ENCODE measurements around the gene KLHL1.

Gene KLHL1

GRCh38 chr13:70022646-70023045 lies 85.6 kb downstream of the KLHL1 start:
- Histone ChIP-seq H3K23ac (ENCODE audit: low read length) (no peak overlapping the region), H3K14ac (ENCODE audit: low read length) (no peak overlapping the region), H3K4ac (ENCODE audit: low read depth, low read length) (no peak overlapping the region), H3K79me1 (ENCODE audit: low read length) (no peaks in the 10 kb centered on the region), H3K27ac (ENCODE audit: low read depth, low read length) (no peak overlapping the region), H3K4me3 (ENCODE audit: low read depth, low read length) (no peak overlapping the region), H3K9me3 (ENCODE audit: insufficient read depth, low read depth, low read length) (no peaks in the 10 kb centered on the region), H2BK120ac (ENCODE audit: insufficient read depth, low read length, poor library complexity) (no peak overlapping the region), H2BK5ac (ENCODE audit: low read depth, low read length, poor library complexity) (no peak overlapping the region), H3K36me3 (ENCODE audit: control insufficient read depth in 1 of 2, insufficient read depth in 2 of 2, low read length in 2 of 2) (no peaks in the 10 kb centered on the region), H2AFZ (ENCODE audit: insufficient read depth, low read length, poor library complexity) (no peak overlapping the region), H3K79me2 (ENCODE audit: control insufficient read depth, insufficient read depth, low read length, poor library complexity) (no peaks in the 10 kb centered on the region), H4K12ac (ENCODE audit: low read depth, low read length) (no peak overlapping the region), H3K18ac (ENCODE audit: low read length) (no peak overlapping the region), H2AK5ac (ENCODE audit: low read length) (no peak overlapping the region), H4K91ac (ENCODE audit: low read depth, low read length) (no peak overlapping the region), H4K8ac (ENCODE audit: low read depth, low read length) (no peak overlapping the region), H3K4me2 (ENCODE audit: low read length) (no peak overlapping the region), H2BK12ac (ENCODE audit: low read length) (no peak overlapping the region), H3K4me1 (ENCODE audit: control insufficient read depth in 1 of 2, insufficient read depth in 2 of 2, low read length in 2 of 2) (no peaks in the 10 kb centered on the region), H3K9ac (ENCODE audit: low read length) (no peak overlapping the region), H3K27me3 (ENCODE audit: insufficient read depth, low read length) (no peaks in the 10 kb centered on the region)
- no peak for DNase-seq
- no CpG with 5 or more reads among the region's 3 CpGs for WGBS (ENCODE audit: extremely low coverage, insufficient coverage, insufficient read length)

- H3K79me2 ChIP-seq (ENCODE audit: control insufficient read depth, insufficient read depth, low read length, poor library complexity): no peaks in the 10 kb centered on the region
- H3K4me2 ChIP-seq (ENCODE audit: low read length): no peak overlapping the region
- no peak overlapping the region for H3K4ac ChIP-seq (ENCODE audit: low read depth, low read length)
- no peak overlapping the region for H4K12ac ChIP-seq (ENCODE audit: low read depth, low read length)
- H2BK120ac ChIP-seq (ENCODE audit: insufficient read depth, low read length, poor library complexity): no peak overlapping the region
- H3K9ac ChIP-seq (ENCODE audit: low read length): no peak overlapping the region
- no peak overlapping the region for H3K14ac ChIP-seq (ENCODE audit: low read length)
- H3K79me1 ChIP-seq (ENCODE audit: low read length): no peaks in the 10 kb centered on the region
- no peak overlapping the region for H3K18ac ChIP-seq (ENCODE audit: low read length)
- no peak for DNase-seq
- no peak overlapping the region for H3K23ac ChIP-seq (ENCODE audit: low read length)
- no peak overlapping the region for H3K27ac ChIP-seq (ENCODE audit: low read depth, low read length)
- no peaks in the 10 kb centered on the region for H3K9me3 ChIP-seq (ENCODE audit: insufficient read depth, low read depth, low read length)
- no peak overlapping the region for H4K8ac ChIP-seq (ENCODE audit: low read depth, low read length)
- H2AK5ac ChIP-seq (ENCODE audit: low read length): no peak overlapping the region
- peak overlapping the region; percentile 59 for H3K4me3 ChIP-seq (ENCODE audit: low read depth, low read length)
- no peak overlapping the region for H2BK5ac ChIP-seq (ENCODE audit: low read depth, low read length, poor library complexity)
- no peak overlapping the region for H2BK12ac ChIP-seq (ENCODE audit: low read length)
- H2AFZ ChIP-seq (ENCODE audit: insufficient read depth, low read length, poor library complexity): no peak overlapping the region
- H3K27me3 ChIP-seq (ENCODE audit: insufficient read depth, low read length): no peaks in the 10 kb centered on the region
- H3K4me1 ChIP-seq (ENCODE audit: control insufficient read depth in 1 of 2, insufficient read depth in 2 of 2, low read length in 2 of 2): no peaks in the 10 kb centered on the region
- no peaks in the 10 kb centered on the region for H3K36me3 ChIP-seq (ENCODE audit: control insufficient read depth in 1 of 2, insufficient read depth in 2 of 2, low read length in 2 of 2)
- H4K91ac ChIP-seq (ENCODE audit: low read depth, low read length): no peak overlapping the region
- WGBS (ENCODE audit: extremely low coverage, insufficient coverage, insufficient read length): no CpG with 5 or more reads among the region's 3 CpGs
Measured at GRCh38 chr13:70016116-70016515, 92.1 kb downstream of the KLHL1 start.

- H3K79me1 ChIP-seq (ENCODE audit: low read length): no peaks in the 10 kb centered on the region
- H3K23ac ChIP-seq (ENCODE audit: low read length): no peak overlapping the region
- no peak overlapping the region for H2AFZ ChIP-seq (ENCODE audit: insufficient read depth, low read length, poor library complexity)
- no peak overlapping the region for H3K4me3 ChIP-seq (ENCODE audit: low read depth, low read length)
- H2AK5ac ChIP-seq (ENCODE audit: low read length): no peak overlapping the region
- no peak overlapping the region for H4K12ac ChIP-seq (ENCODE audit: low read depth, low read length)
- no peaks in the 10 kb centered on the region for H3K79me2 ChIP-seq (ENCODE audit: control insufficient read depth, insufficient read depth, low read length, poor library complexity)
- no peak for DNase-seq
- no peak overlapping the region for H3K18ac ChIP-seq (ENCODE audit: low read length)
- H3K27ac ChIP-seq (ENCODE audit: low read depth, low read length): no peak overlapping the region
- no peaks in the 10 kb centered on the region for H3K4me1 ChIP-seq (ENCODE audit: control insufficient read depth in 1 of 2, insufficient read depth in 2 of 2, low read length in 2 of 2)
- H4K8ac ChIP-seq (ENCODE audit: low read depth, low read length): no peak overlapping the region
- no peak overlapping the region for H3K4me2 ChIP-seq (ENCODE audit: low read length)
- no peaks in the 10 kb centered on the region for H3K36me3 ChIP-seq (ENCODE audit: control insufficient read depth in 1 of 2, insufficient read depth in 2 of 2, low read length in 2 of 2)
- H2BK5ac ChIP-seq (ENCODE audit: low read depth, low read length, poor library complexity): no peak overlapping the region
- H3K9me3 ChIP-seq (ENCODE audit: insufficient read depth, low read depth, low read length): no peaks in the 10 kb centered on the region
- no peak overlapping the region for H3K14ac ChIP-seq (ENCODE audit: low read length)
- no peak overlapping the region for H3K9ac ChIP-seq (ENCODE audit: low read length)
- no peak overlapping the region for H4K91ac ChIP-seq (ENCODE audit: low read depth, low read length)
- no peak overlapping the region for H3K4ac ChIP-seq (ENCODE audit: low read depth, low read length)
- no peaks in the 10 kb centered on the region for H3K27me3 ChIP-seq (ENCODE audit: insufficient read depth, low read length)
- H2BK120ac ChIP-seq (ENCODE audit: insufficient read depth, low read length, poor library complexity): no peak overlapping the region
- H2BK12ac ChIP-seq (ENCODE audit: low read length): no peak overlapping the region
Measured at GRCh38 chr13:70014337-70014736, 93.9 kb downstream of the KLHL1 start.

- Histone ChIP-seq H3K79me2 (ENCODE audit: control insufficient read depth, insufficient read depth, low read length, poor library complexity) (no peaks in the 10 kb centered on the region), H3K4ac (ENCODE audit: low read depth, low read length) (no peak overlapping the region), H3K4me3 (ENCODE audit: low read depth, low read length) (no peak overlapping the region), H3K18ac (ENCODE audit: low read length) (no peak overlapping the region), H3K14ac (ENCODE audit: low read length) (no peak overlapping the region), H3K4me2 (ENCODE audit: low read length) (no peak overlapping the region), H4K8ac (ENCODE audit: low read depth, low read length) (no peak overlapping the region), H2BK12ac (ENCODE audit: low read length) (no peak overlapping the region), H3K9me3 (ENCODE audit: insufficient read depth, low read depth, low read length) (no peaks in the 10 kb centered on the region), H3K9ac (ENCODE audit: low read length) (no peak overlapping the region), H3K23ac (ENCODE audit: low read length) (no peak overlapping the region), H2BK5ac (ENCODE audit: low read depth, low read length, poor library complexity) (no peak overlapping the region), H2BK120ac (ENCODE audit: insufficient read depth, low read length, poor library complexity) (no peak overlapping the region), H3K4me1 (ENCODE audit: control insufficient read depth in 1 of 2, insufficient read depth in 2 of 2, low read length in 2 of 2) (no peaks in the 10 kb centered on the region), H2AFZ (ENCODE audit: insufficient read depth, low read length, poor library complexity) (no peak overlapping the region), H3K36me3 (ENCODE audit: control insufficient read depth in 1 of 2, insufficient read depth in 2 of 2, low read length in 2 of 2) (no peaks in the 10 kb centered on the region), H3K27ac (ENCODE audit: low read depth, low read length) (no peak overlapping the region), H4K12ac (ENCODE audit: low read depth, low read length) (no peak overlapping the region), H2AK5ac (ENCODE audit: low read length) (no peak overlapping the region), H3K27me3 (ENCODE audit: insufficient read depth, low read length) (no peaks in the 10 kb centered on the region), H4K91ac (ENCODE audit: low read depth, low read length) (no peak overlapping the region), H3K79me1 (ENCODE audit: low read length) (no peaks in the 10 kb centered on the region)
- no peak for DNase-seq
- WGBS (ENCODE audit: extremely low coverage, insufficient coverage, insufficient read length): no CpG with 5 or more reads among the region's 2 CpGs
Measured at GRCh38 chr13:69999875-70000274, 108.4 kb downstream of the KLHL1 start.

All from trophoblast cell (in vitro differentiated cells and primary cell).